Effector CD4-positive, alpha-beta T cell (primary cell): ENCODE results near the gene KCNJ10.

Experiments
- DNase-seq: peaks from one replicate; pipeline ENCODE4 v3.0.0-alpha.2; 2020

Gene KCNJ10

DNA sequence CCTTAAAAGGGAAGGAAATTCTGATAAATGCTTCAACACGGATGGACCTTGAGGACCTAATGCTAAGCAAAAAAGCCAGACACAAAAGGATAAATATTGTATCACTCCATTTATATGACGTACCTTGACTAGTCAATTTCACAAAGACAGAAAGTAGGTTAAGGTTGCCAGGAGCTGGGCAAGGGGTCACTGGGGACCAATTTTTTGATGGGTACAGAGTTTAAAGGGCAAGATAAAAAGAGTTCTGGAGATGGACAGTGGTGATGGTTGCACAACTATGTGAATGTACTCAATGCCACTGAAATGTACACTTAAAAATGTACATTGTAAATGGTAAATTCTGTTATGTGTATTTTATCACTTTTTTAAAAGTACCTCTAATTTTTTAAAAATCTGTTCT is 83.9 kb downstream of the KCNJ10 start:
- no peak for DNase-seq

DNA sequence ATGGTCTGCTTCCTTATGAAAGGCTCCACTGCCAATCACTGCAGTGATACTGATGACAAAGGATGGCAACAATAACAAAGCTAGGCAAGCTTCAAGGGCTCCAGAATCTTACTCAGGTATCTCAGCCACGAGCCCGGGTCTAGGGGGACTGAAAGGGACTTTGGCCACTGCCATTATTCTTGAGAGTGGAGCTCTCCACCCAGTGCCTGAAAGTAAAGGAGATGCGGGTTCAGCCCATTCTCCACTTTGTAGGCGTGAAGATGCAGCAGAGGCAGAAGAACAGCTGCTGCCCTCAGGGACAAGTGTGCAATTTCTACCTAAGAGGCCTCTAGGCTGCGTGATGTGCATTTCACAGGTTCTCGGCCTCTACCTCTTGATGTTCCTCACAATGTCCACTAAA is 84.5 kb downstream of the KCNJ10 start:
- DNase-seq = no peak

DNA sequence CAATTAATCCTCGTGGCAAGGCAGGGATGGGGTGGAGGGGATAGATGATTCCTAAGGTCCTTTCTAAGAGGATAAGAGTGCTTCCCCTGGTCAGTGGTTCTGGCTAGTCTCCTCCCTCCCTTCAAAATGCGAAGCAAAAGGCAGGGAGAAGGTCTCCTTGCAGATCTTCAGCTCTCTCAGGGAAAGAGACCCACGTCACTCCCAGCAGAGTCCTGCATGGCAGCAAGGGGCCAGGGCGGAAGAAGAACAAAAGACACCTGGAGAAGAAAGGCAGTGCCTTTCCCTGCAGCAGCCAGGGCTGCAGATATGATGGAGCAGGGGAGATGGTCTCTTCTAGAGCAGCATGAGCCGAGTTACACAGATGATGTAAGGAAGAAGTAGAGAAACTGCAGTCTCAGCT is 86.3 kb downstream of the KCNJ10 start:
- DNase-seq = no peak

DNA sequence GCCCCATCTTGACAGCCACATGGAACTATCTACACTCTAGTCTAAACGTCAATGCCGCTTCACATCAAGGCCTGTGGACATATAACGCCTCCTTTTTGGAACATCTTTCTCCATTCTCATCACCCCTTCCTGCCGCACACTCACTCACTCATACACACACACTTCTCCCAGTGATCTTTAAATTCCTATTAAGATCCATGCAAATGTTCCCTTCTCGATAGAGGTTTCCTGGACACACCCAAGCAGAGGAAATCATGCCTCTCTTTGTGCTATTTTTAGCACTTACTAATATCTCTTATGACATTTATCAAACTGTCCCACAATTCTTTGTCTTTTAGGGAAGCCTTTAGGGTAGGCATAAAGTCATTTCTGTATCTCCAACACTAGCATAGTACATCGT is 87.7 kb downstream of the KCNJ10 start:
- no peak for DNase-seq

DNA sequence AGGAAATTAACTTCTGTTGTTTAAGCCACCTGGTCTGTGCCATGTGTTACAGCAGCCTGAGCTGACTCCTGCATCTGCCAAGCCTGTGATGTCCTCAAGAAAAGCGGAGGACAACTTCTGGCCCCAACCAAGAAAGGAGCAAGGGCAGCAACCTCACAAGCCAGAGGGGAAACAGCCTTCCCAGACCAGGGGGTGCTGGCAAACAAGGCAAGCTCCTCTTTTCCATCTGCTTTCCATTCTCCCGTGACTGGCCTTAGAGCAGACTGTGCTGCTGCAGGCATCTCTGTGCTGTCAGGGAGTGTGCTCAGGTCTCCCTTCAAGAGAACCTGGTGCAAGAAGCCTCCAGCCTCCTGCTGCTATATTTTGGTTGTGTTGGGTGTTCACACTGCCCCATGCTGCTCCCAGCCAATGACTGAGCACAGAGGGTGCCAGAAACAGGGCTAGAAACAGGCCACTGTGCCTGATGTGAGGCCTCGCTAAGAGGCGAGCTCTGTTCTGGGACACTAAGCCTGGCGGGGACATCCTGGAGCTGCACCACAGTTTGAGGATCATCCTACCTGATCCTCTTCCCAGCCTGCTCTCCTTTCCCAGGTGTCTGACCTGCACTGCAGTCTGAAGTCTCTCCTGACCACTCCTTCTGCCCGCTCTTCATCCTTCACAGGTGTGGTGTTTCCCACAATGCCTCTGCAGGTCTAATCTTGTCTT is 88.5 kb downstream of the KCNJ10 start:
- DNase-seq = no peak

DNA sequence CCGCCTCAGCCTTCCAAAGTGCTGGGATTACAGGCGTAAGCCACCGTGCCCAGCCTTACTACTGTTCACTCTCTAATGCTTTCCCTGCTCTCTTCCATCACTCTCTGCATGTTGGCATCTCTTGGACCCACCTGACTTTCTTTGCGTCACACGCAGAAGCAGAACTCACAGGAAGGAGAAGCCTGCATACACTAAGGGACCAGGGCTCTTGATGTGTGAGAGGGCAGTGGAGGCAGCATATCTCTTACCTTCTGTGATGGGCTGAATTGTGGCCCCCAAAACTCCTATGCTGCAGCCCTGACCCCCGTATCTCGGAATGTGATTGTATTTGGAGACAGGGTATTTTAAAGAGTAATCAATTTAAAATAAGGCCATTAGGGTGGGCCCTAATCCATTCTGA is 89.2 kb downstream of the KCNJ10 start:
- DNase-seq = no peak

DNA sequence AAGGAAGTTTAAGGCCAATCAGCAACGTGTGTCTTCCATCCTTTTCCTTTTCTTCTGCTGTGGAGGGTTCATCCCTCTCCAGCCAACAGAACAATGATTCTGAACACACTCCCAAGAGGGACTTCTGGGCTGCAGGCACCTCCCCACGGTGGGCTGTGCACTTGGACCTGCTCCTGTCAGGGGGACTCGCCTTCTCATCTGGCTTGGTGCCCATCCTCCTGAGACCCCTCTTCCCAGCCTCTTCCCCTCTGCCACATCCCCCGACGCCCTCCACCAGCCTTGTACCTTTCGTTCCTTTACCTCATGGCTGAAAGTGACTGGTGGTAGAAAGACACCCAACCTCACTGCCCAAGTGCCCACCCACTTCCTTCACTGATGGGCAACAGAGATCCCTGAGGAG is 89.9 kb downstream of the KCNJ10 start:
- no peak for DNase-seq

DNA sequence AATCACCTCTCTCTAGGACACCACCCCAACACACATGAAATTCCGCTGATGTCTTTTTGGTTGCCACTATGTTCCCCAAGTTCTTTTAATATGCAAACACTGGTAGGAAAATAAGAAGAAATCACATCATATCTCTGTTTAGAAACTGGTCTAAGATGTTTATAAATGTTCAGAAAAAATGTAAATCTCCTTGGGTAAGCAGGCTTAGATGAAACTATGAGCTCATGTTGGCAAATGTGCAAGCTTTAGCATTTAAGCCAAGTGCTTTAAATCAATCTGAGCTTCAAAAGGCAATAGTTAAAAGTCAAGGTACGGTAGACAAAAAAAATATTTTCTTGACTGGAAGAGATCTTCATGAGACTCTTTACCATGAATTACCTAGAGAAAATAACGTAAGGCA is 90.7 kb downstream of the KCNJ10 start:
- DNase-seq = no peak

DNA sequence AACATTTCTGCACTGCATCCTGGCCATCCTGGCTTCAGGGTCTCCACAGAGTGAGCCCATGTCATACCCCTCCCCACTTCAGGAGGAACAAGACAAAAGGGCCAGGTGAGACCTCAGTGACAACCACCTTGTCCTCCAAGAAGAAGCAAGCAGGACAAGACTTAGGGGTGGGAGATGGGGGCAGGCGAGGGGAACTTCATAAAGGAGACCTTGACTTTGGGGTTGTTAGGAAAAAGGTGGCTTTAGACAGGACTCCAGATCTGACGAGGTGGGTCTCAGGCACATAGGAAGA is 91.9 kb downstream of the KCNJ10 start:
- DNase-seq = no peak

DNA sequence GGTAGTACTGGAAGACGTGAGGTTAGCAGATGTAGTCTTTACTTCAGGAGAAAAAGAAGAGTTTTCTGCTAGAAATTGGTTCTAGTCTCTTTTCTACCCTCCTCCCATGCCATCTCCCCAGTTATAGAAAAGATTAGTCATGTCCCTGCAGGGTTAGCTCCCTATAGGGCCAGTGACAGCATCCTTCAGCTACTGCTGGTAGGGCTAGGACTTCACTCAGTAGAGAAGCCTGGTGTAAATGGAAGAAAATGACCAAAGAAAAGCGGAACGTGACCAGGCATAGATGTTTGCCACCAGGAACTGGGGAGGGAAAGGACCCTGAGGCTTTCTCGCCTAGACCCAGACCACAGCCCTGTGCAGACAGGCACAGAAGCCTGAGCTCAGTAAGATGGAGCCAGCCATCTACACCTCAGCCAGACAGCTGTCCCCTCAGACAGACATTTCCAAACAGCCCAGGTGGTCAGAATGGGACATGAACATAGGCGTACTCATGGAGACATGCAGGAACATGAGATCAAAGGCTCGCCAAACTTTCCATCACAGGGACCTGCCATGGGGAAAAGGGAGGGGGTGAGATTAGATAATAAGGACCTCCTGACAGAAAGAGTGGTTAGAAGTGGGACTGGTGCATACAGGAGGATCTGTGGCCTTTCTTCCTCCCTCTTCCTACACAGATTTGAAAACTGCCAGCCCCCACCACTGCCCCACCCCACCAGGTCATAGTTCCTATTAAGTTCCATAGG is 92.4 kb downstream of the KCNJ10 start:
- no peak for DNase-seq

DNA sequence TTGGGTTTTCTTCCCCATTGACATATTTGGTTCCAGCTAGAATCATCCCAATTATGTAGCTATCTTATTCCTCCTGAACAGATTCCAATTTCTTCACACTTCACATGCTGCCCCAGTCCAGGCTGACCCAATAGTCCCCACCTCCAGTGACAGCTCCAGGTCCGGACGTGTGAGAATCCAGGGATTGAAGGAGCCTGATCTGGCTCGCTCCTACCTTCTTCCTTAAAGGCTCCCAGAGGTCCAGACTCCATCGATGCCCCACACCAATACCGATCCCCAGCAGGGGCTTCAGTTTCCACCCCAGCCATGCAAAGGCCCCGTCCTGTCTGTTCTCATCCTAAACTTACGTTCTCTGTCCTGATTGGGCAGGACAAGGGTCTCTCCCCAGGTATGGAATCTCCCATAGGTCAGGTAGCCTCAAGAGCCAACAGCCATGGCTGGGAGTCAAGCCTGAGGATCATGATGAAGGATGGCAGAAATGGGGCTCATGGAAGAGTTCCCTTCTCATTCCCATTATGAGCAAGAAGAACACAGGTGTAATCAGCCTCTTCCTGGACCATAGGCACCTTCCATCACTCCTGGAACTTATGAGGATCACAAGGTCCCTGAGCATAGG is 95.5 kb downstream of the KCNJ10 start:
- no peak for DNase-seq

DNA sequence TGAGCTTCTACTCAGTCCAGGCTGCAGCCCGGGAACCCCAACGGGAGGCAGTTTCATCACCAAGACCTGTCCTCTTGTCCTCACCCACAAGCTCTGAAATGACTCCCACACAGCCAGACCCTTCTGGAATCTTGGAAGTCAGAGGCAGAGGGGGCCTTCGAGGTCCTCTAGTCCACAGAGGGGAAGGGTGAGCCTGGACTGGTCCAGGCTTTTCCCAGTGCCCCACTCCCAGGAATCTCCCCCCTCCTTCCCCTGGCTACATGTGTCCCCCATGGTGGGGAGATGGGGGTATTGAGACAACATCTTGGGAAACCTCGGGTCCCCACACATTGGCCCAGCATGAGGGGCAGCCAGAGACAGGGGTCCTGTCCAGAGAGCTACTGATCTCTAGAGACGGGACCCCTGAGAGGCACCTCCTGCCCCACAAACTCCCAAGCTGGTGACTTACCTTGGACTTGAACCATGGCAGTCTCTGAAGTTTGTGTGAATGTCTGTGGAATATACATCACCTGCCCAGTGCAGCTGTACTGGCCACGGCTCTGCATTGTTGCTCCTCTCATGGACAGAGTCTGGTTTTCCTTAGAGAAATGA is 96.5 kb downstream of the KCNJ10 start:
- DNase-seq = no peak

DNA sequence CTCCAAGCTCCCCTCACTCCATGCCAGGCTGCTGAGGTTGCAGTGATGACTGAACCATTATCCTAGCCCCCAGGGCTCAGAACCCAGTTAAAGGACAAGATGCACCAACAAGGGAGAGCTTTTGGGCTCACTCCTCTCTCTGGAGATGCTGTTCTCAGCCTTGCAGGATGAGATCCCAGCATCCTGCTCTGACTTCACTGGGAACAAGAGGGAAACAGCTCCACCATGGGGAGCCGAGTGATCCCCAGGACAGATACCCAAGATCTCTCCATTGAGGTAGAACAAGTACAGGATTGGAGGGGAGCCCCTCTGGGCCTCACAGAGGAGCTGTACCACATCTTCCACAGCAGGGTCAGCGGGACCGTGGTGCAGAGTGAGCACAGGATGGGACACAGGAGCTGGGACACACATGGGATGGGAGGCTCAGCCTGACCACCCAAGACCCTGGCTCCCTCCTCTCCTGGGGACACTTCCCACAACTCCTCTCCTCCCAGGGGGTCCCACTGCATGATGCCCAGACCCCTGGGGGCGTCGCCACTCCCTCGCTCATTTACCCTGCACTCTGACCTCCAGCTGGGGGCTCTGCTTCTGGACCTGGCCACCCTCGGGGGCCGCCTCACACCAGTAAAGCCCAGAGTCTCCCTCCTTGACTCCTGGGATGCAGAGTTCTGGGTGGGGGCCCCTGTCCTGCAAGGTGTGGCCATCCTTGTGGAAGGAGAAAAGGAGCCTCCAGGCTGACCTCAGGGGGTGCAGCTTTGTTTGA is 97.3 kb downstream of the KCNJ10 start:
- no peak for DNase-seq

DNA sequence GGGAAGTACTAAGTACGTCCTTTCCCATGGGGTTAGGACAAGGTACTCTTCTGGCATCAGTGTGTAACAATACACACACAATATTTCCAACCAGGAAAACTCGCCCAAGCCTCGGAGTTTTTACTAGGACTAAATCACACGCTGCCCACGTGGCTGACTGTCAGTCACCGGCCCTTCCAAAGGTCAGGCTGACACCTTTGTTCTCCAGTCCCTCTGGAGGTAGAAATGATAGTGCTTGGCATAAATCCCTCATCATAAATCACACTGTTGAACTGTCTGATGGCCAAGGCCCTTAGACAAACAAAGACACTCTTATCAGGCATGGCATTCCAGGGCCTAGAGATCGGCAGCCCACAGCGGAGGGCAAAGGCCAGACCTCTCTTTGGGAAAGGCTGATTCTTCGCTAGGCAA is 99.0 kb downstream of the KCNJ10 start:
- no peak for DNase-seq

DNA sequence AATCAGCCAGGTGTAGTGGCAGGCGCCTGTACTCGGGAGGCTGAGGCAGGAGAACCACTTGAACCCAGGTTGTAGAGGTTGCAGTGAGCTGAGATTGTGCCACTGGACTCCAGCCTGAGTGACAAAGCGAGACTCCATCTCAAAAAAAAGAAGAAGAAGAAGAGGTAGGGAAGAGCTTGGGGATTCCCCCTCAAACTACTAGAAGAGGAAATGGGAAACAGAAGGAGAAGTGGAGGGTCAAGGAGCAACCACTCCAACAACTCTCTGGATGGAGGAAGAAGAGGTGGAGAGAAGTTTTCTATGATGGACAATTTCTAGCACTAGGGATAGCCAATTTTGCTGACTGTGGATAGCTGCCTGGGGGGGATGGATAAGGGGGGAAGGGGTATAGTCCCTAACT is 101.1 kb downstream of the KCNJ10 start:
- DNase-seq = no peak

DNA sequence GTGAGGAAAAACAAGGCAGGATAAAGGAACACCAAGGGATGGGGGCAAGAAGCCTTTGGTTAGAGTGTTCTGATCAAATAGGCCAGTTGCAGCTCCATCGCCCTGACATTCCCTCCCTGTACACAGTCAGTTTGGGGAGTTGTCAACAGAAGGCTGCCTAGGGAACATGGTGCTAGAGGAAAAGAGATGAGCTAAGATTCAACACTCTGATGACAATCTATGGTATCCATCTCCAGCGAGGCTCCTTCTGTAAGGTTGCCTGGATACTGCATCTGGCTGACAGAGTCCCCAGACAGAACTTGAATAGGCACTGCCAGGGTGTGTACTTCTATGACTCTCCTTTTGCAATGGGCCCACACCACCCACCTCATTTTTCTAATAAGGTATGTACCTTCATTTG is 104.7 kb downstream of the KCNJ10 start:
- DNase-seq = no peak

DNA sequence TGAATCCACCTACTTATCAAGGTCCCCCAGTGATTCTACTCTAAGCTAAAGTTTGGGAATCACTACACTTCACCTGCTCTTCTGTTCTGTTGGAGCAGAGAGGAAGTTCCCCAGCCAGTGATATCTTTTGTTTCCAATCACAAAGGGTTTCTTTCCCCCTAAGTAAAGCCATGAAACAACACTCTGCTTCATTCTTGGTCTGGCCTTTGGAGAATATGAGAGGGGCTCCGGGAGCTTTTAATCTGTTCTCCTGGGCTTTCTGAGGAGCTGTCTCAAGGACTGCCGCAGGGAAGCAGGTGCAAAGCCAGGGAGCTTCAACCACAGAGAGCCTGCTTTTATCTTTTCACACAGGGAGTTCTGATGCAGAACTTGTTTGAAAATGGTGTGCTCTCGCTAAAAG is 105.8 kb downstream of the KCNJ10 start:
- DNase-seq = no peak

DNA sequence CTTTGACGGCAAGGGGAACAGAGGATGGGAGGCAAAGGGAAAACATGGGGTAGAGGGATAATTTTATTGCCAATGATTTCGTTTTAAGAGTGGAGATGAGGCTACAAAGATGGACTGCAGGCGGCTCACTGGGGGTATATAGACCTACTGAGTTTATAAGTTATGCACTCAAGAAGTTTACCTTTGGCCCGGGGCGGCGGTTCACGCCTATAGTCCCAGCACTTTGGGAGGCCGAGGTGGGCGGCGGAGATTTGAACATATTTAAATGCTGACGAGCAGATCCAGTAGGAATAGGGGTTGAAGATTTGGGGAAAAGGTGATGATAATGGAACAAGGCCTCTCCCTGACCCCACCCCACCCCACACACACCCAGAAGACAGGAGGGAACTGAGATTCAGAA is 107.8 kb downstream of the KCNJ10 start:
- DNase-seq = no peak

DNA sequence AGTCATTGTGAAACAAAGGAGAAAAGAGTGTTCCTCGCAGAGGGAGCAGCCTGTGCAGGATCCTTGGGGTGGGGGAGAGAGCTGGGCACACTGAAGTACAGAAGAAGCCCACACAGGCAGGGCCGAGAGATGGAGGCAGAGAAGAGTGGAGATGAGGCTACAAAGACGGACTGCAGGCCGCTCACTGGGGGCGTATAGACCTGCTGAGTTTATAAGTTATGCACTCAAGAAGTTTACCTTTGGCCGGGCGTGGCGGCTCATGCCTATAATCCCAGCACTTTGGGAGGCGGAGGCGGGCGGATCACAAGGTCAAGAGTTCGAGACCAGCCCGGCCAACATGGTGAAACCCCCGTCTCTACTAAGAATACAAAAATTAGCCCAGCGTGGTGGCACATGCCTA is 108.3 kb downstream of the KCNJ10 start:
- no peak for DNase-seq

DNA sequence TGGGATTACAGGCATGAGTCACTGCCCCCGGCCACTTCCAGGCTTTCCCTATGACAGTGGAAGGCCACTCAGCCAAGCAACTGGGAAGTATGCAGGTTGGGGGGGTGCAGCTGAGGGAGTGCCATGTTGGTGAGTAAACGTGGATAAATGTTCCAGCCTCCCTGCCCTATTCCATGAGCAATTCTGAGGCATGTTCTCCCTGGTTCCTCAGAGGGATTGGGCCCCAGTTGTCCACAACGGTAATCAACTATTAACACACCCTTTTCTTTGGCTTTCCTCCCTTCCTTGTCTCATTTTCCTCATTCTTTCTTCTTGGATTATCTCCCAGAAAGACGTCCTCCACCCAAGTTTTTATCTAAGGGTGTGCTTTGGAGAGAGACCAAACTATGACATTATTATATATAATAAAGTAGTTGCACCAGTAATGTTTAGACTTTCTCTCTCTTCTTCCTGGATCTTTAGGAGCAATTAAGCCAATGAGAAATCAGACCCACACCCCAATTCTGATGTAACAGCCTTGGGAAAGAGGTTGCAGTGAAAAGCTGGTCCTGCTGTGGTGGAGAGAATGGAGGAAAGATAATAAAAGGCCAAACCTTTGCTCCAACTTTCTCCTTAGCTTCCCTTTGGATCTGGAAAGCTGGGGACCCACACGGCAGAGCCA is 109.1 kb downstream of the KCNJ10 start:
- no peak for DNase-seq

DNA sequence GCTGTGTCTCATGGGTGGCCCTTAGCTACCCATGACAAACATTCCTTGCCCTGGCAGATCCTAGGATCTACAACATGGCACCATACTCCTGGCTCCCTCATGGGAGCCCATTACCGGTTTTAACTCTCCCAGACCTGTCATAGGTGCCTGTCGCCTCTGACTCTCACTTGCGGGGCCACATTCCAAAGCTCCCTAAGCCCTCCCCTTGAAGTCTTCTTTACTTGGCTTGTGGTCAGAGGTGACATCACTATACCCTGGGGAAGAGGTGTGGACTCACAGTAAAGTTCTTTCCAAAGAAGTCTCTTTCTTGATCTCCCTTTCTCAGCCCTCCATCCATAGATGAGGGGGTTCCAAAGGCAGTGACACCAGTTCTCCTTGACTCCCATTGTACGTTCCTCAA is 110.5 kb downstream of the KCNJ10 start:
- no peak for DNase-seq

DNA sequence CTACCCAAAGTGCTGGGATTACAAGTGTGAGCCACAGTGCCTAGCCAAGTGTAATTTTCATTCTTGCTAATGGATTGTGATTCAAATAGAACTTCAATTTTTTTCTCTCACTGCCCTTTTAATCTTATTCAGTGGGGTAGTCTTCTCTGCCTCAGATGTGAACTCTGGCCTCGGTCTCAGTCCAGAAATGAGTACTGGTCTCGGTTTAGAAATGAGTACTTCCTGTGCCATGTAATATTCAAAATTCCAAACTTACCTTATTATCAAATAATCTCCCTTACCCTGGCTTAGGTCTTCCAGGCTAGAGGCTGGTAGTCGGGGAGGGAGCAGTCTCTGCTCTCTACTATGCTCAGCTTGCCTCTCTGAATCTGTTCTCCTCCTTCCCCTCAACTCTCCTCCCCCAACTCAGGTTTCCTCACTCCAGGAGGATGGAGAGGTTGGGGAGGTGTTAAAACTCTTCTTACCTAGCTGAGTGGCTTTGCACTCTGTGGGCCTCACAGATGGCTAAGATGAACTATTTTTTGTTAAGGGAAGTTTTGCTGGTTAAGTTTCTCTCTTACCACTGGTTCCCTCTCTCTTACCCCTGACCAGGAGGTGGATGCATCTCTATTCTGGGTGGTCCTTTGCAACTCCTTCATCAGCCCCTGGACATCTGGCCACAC is 111.1 kb downstream of the KCNJ10 start:
- no peak for DNase-seq
